Endothelial cell of umbilical vein (primary cell): ENCODE data around the gene SPATA6L. TPM values are rescaled to one million over a fixed set of nuclear protein-coding genes. Genes with fewer than 3 reads are reported as not detected.

ENCODE experiments used
- BruUV-seq: library from RNA; stranded (reverse); fragments of 400-500 nt; replicated peaks from 2 replicates; lab custom pipeline; 2021; lab: Mats Ljungman, UMichigan
- CTCF ChIA-PET: fragments of 300-600, 350-600 bp; sonication (Branson Sonifier 250); formaldehyde crosslinking; loops from one replicate; lab custom pipeline; 2021; ENCODE audit warnings: antibody characterized with exemption, inconsistent platforms; lab: Charles Lee
- POLR2A ChIA-PET: fragments of 300-600, 350-600 bp; sonication (Branson Sonifier 250); formaldehyde crosslinking; loops from one replicate; lab custom pipeline; 2021; ENCODE audit warnings: antibody characterized with exemption, inconsistent platforms; lab: Charles Lee
- DNase-seq: peaks from one replicate; pipeline ENCODE4 v3.0.0-alpha.2; 2011; ENCODE audit warnings: low read depth, low spot score
- FAIRE-seq: peaks from 2 replicates; lab custom pipeline; 2011; peaks lifted over from hg19 to GRCh38; lab: Jason Lieb, UNC
- H2AFZ ChIP-seq: 2 replicates; pipeline ENCODE4 v1.6.0; 2012; ENCODE audit warnings: low read depth, low read length, control low read depth, inconsistent platforms
- H3K27ac ChIP-seq: 2 replicates; pipeline ENCODE4 v1.5.1; 2011; ENCODE audit warnings: low read depth, mild to moderate bottlenecking, control low read depth, low read length, moderate library complexity; ENCODE audit not compliant: insufficient read depth
- H3K27me3 ChIP-seq, 2 experiments: 2 replicates each; pipeline versions ENCODE4 v1.6.0 to v1.6.1; 2011; ENCODE audit warnings: low read length in 2 of 2, mixed read lengths in 1 of 2; ENCODE audit not compliant: control insufficient read depth in 2 of 2, insufficient read depth in 2 of 2
- H3K36me3 ChIP-seq, 2 experiments: 2 replicates in 1 of 2; 3 replicates in 1 of 2; pipeline ENCODE4 v1.5.1; 2011; ENCODE audit warnings: low read length in 2 of 2, mild to moderate bottlenecking in 1 of 2, moderate library complexity in 1 of 2; ENCODE audit not compliant: control insufficient read depth in 2 of 2, insufficient read depth in 2 of 2; ENCODE audit errors: extremely low read depth in 1 of 2
- H3K4me1 ChIP-seq: 3 replicates; pipeline ENCODE4 v1.5.1; 2011; ENCODE audit warnings: mild to moderate bottlenecking, low read length; ENCODE audit not compliant: control insufficient read depth, insufficient read depth; ENCODE audit errors: extremely low read depth
- H3K4me2 ChIP-seq: 2 replicates; pipeline ENCODE4 v1.6.1; 2011; ENCODE audit warnings: low read length, control low read depth, mixed read lengths; ENCODE audit not compliant: insufficient read depth
- H3K4me3 ChIP-seq, 3 experiments: fragments of 200-600 bp in 1 of 3; sonication (generic), shearing (Covaris generic) in 1 of 3; replicated peaks in 1 of 3; 2 replicates each; pipeline ENCODE4 v1.5.1; 2011 to 2016; ENCODE audit warnings: control low read depth in 3 of 3, low read length in 3 of 3, mild to moderate bottlenecking in 2 of 3, inconsistent platforms in 1 of 3, low read depth in 1 of 3, moderate library complexity in 1 of 3; ENCODE audit not compliant: insufficient read depth in 1 of 3
- H3K79me2 ChIP-seq: 2 replicates; pipeline ENCODE4 v1.6.0; 2012; ENCODE audit warnings: low read length, inconsistent platforms; ENCODE audit not compliant: control insufficient read depth, insufficient read depth
- H3K9ac ChIP-seq: replicated peaks from 2 replicates; pipeline ENCODE3; 2011; ENCODE audit warnings: low read length, control low read depth; ENCODE audit not compliant: insufficient read depth; ENCODE audit errors: extremely low read depth
- H3K9me1 ChIP-seq: replicated peaks from 3 replicates; pipeline ENCODE4 v1.6.0; 2011; ENCODE audit warnings: mild to moderate bottlenecking, low read length; ENCODE audit not compliant: control insufficient read depth, insufficient read depth; ENCODE audit errors: extremely low read depth
- H3K9me3 ChIP-seq: replicated peaks from 2 replicates; pipeline ENCODE4 v1.5.1; 2012; ENCODE audit warnings: low read length, inconsistent platforms; ENCODE audit not compliant: control insufficient read depth, insufficient read depth
- H4K20me1 ChIP-seq: replicated peaks from 2 replicates; pipeline ENCODE3; 2011; ENCODE audit warnings: mild to moderate bottlenecking, low read length; ENCODE audit not compliant: control insufficient read depth, insufficient read depth; ENCODE audit errors: extremely low read depth
- CTCF ChIP-seq, 2 donors: IDR thresholded peaks; 1 replicate in 1 of 2; 2 replicates in 1 of 2; pipeline ENCODE4 v1.5.1; 2011; ENCODE audit warnings: low read length in 2 of 2, mild to moderate bottlenecking in 2 of 2, moderate library complexity in 2 of 2, control low read depth in 1 of 2, inconsistent platforms in 1 of 2, low read depth in 1 of 2; ENCODE audit not compliant: insufficient read depth in 1 of 2; ENCODE audit errors: extremely low read depth in 1 of 2
- EZH2 ChIP-seq: IDR thresholded peaks from 2 replicates; pipeline ENCODE4 v1.6.1; 2012; ENCODE audit warnings: borderline replicate concordance, low read depth, mild to moderate bottlenecking, moderate library complexity, low read length, inconsistent platforms; ENCODE audit not compliant: severe bottlenecking
- FOS ChIP-seq: IDR thresholded peaks from 2 replicates; pipeline ENCODE4 v1.6.1; 2011; ENCODE audit warnings: mild to moderate bottlenecking, low read length, moderate library complexity, borderline replicate concordance; ENCODE audit not compliant: insufficient read depth
- GATA2 ChIP-seq: IDR thresholded peaks from 2 replicates; pipeline ENCODE4 v1.7.0; 2011; ENCODE audit warnings: low read depth, mild to moderate bottlenecking, moderate library complexity, mixed read lengths, low read length; ENCODE audit not compliant: insufficient read length, insufficient read depth
- JUN ChIP-seq: IDR thresholded peaks from 2 replicates; pipeline ENCODE4 v1.6.1; 2011; ENCODE audit warnings: borderline replicate concordance, low read depth; ENCODE audit not compliant: insufficient read length, insufficient read depth
- MAX ChIP-seq: IDR thresholded peaks from 2 replicates; pipeline ENCODE4 v1.6.1; 2011; ENCODE audit not compliant: insufficient read depth, insufficient read length
- MYC ChIP-seq: IDR thresholded peaks from one replicate; pipeline ENCODE4 v1.6.1; 2011; ENCODE audit warnings: mild to moderate bottlenecking, low read depth, low read length
- POLR2A ChIP-seq: IDR thresholded peaks from 2 replicates; pipeline ENCODE4 v1.6.1; 2012; ENCODE audit warnings: low read depth, mild to moderate bottlenecking, control low read depth, low read length
- POLR2AphosphoS5 ChIP-seq: IDR thresholded peaks from 2 replicates; pipeline ENCODE4 v1.6.1; 2012; ENCODE audit warnings: low read depth, mild to moderate bottlenecking, control low read depth, low read length, moderate library complexity; ENCODE audit not compliant: insufficient read depth
- dilution Hi-C: fragments of 300-500 bp; cut with MboI; formaldehyde crosslinking; loops from one replicate; pipeline ENCODE4 v1.15.0; 2019; ENCODE audit warnings: low sequenced_read_pairs; ENCODE audit not compliant: extremely low pct_ligation_motif_present
- intact Hi-C: fragments of 100-400 bp; cut with micrococcal nuclease; formaldehyde crosslinking; loops from one replicate; pipeline ENCODE4 v1.10.0; 2022
- polyA plus RNA-seq, 4 experiments: library from polyadenylated mRNA; depleted of rRNA in 3 of 4; stranded (reverse) in 3 of 4; unstranded in 1 of 4; fragments of >200 nt; gene quantifications; 2 replicates each; pipeline versions ENCODE4 v1.2.1 to v1.2.3, GENCODE V29; 2011 to 2012; ENCODE audit warnings: missing spikeins in 1 of 4
- total RNA-seq: library from RNA; stranded (reverse); gene quantifications from 2 replicates; pipeline ENCODE4 v1.2.3, GENCODE V29; 2021

Gene SPATA6L
- total and polyA plus RNA-seq, 2 donors (not counting 3 experiments of a cell fraction or from before 2014, with no cell fraction given), result 0.40 to 1.5 TPM

- POLR2A ChIA-PET, result no interaction called here
- intact Hi-C loops (no loop called here), dilution Hi-C loops (no loop called here)
- H3K27ac ChIP-seq, result no peak overlapping the region
- no peaks in the 10 kb centered on the region for H3K27me3 ChIP-seq
- no peaks in the 10 kb centered on the region for H4K20me1 ChIP-seq
- H3K9ac ChIP-seq, result no peak overlapping the region
- TF ChIP-seq GATA2 (no peak), POLR2A (no peak), MAX (no peak), CTCF (IDR thresholded peaks at IDR 0.05; ENCODE audit: extremely low read depth in 1 of 2, insufficient read depth in 1 of 2, low read depth in 1 of 2, low read length in 2 of 2) (no peak), MYC (no peak), POLR2AphosphoS5 (no peak), FOS (no peak), JUN (no peak), EZH2 (no peak)
- BruUV-seq, result no TSS peak
- no peak overlapping the region for H3K4me2 ChIP-seq
- no peak overlapping the region for H3K4me3 ChIP-seq
- H3K79me2 ChIP-seq, result no peaks in the 10 kb centered on the region
- H3K36me3 ChIP-seq, result no peaks in the 10 kb centered on the region
- H3K9me3 ChIP-seq, result no peaks in the 10 kb centered on the region
- CTCF ChIA-PET, result interaction anchor here (0.5 to 1.4 kb wide), 3 partner anchors 30 to 211 kb away, joined by 3 read pairs; no protein-coding TSS in a partner anchor
- H2AFZ ChIP-seq, result no peak overlapping the region
- DNase-seq (no peak), FAIRE-seq (no peak)
- no peaks in the 10 kb centered on the region for H3K9me1 ChIP-seq
- peaks cover 17% of the 10 kb centered on the region for H3K4me1 ChIP-seq
Measured at GRCh38 chr9:4600368-4600767, 65.9 kb downstream of the SPATA6L start.
